H9 (cell line): ENCODE results near the gene TIGD3. TPM values are rescaled to one million over a fixed set of nuclear protein-coding genes. Genes with fewer than 3 reads are reported as not detected.

ENCODE experiments used
- DNase-seq: peaks from one replicate; pipeline ENCODE4 v3.0.0-alpha.2; 2017
- H2AFZ ChIP-seq: one replicate; pipeline ENCODE4 v1.6.1; 2013; ENCODE audit warnings: mild to moderate bottlenecking, low read length, control low read depth, moderate library complexity
- H2AK5ac ChIP-seq: 2 replicates; pipeline ENCODE4 v1.6.1; 2013; ENCODE audit warnings: low read length, control low read depth, mixed read lengths; ENCODE audit not compliant: insufficient read length
- H2BK120ac ChIP-seq: one replicate; pipeline ENCODE4 v1.6.1; 2013; ENCODE audit warnings: low read depth, mild to moderate bottlenecking, low read length, control low read depth, inconsistent platforms; ENCODE audit not compliant: poor library complexity, severe bottlenecking
- H2BK12ac ChIP-seq: 2 replicates; pipeline ENCODE4 v1.6.1; 2013; ENCODE audit warnings: low read length, control low read depth, mixed read lengths, low read depth; ENCODE audit not compliant: insufficient read length
- H2BK15ac ChIP-seq: 2 replicates; pipeline ENCODE4 v1.6.1; 2013; ENCODE audit warnings: low read depth, low read length, control low read depth
- H2BK20ac ChIP-seq: one replicate; pipeline ENCODE4 v1.6.1; 2013; ENCODE audit warnings: low read depth, mild to moderate bottlenecking, low read length, control low read depth, inconsistent platforms; ENCODE audit not compliant: poor library complexity, severe bottlenecking
- H2BK5ac ChIP-seq: 2 replicates; pipeline ENCODE4 v1.6.1; 2013; ENCODE audit warnings: low read length, control low read depth, mixed read lengths; ENCODE audit not compliant: insufficient read length
- H3K14ac ChIP-seq: 2 replicates; pipeline ENCODE4 v1.6.1; 2013; ENCODE audit warnings: low read length, control low read depth; ENCODE audit not compliant: insufficient read depth
- H3K18ac ChIP-seq: 2 replicates; pipeline ENCODE4 v1.6.1; 2013; ENCODE audit warnings: low read depth, mild to moderate bottlenecking, mixed read lengths, low read length, control low read depth; ENCODE audit not compliant: insufficient read length
- H3K23ac ChIP-seq: 2 replicates; pipeline ENCODE4 v1.6.1; 2013; ENCODE audit warnings: low read length, control low read depth, mixed read lengths, low read depth; ENCODE audit not compliant: insufficient read length
- H3K23me2 ChIP-seq: 2 replicates; pipeline ENCODE4 v1.6.1; 2013; ENCODE audit warnings: low read depth, mild to moderate bottlenecking, mixed read lengths, low read length, control low read depth; ENCODE audit not compliant: insufficient read length, poor library complexity, severe bottlenecking
- H3K27ac ChIP-seq: 2 replicates; pipeline ENCODE4 v1.5.1; 2013; ENCODE audit warnings: low read length, control low read depth, mixed read lengths, low read depth; ENCODE audit not compliant: insufficient read length
- H3K27me3 ChIP-seq: 2 replicates; pipeline ENCODE4 v1.6.1; 2013; ENCODE audit warnings: low read length, control low read depth, inconsistent platforms; ENCODE audit not compliant: insufficient read depth
- H3K4ac ChIP-seq: 2 replicates; pipeline ENCODE4 v1.6.1; 2013; ENCODE audit warnings: low read depth, mild to moderate bottlenecking, control low read depth, inconsistent platforms, low read length, moderate library complexity
- H3K4me1 ChIP-seq: 2 replicates; pipeline ENCODE4 v1.6.1; 2013; ENCODE audit warnings: low read length, control low read depth, inconsistent platforms; ENCODE audit not compliant: insufficient read depth
- H3K4me2 ChIP-seq: 2 replicates; pipeline ENCODE4 v1.6.1; 2013; ENCODE audit warnings: low read length, control low read depth, mixed read lengths; ENCODE audit not compliant: insufficient read length, insufficient read depth
- H3K56ac ChIP-seq: 2 replicates; pipeline ENCODE4 v1.6.1; 2013; ENCODE audit warnings: low read depth, mild to moderate bottlenecking, mixed read lengths, low read length, control low read depth; ENCODE audit not compliant: insufficient read length
- H3K79me1 ChIP-seq: 2 replicates; pipeline ENCODE4 v1.6.1; 2013; ENCODE audit warnings: low read depth, mild to moderate bottlenecking, moderate library complexity, low read length, control low read depth, inconsistent platforms; ENCODE audit not compliant: insufficient read depth, poor library complexity, severe bottlenecking
- H3K79me2 ChIP-seq: 2 replicates; pipeline ENCODE4 v1.6.1; 2013; ENCODE audit warnings: low read length, control low read depth, inconsistent platforms; ENCODE audit not compliant: insufficient read depth
- H3K9ac ChIP-seq: 2 replicates; pipeline ENCODE4 v1.6.1; 2013; ENCODE audit warnings: low read length, control low read depth, mixed read lengths; ENCODE audit not compliant: insufficient read length; ENCODE audit errors: extremely low read depth
- H3K9me3 ChIP-seq: one replicate; pipeline ENCODE4 v1.6.1; 2013; ENCODE audit warnings: low read depth, low read length, inconsistent platforms; ENCODE audit not compliant: control insufficient read depth
- H3T11ph ChIP-seq: one replicate; pipeline ENCODE4 v1.6.1; 2013; ENCODE audit warnings: mild to moderate bottlenecking, low read length, control low read depth, inconsistent platforms
- H4K20me1 ChIP-seq: one replicate; pipeline ENCODE4 v1.6.1; 2013; ENCODE audit not compliant: control insufficient read depth, insufficient read length, insufficient read depth
- H4K5ac ChIP-seq: 2 replicates; pipeline ENCODE4 v1.6.1; 2013; ENCODE audit warnings: low read depth, mild to moderate bottlenecking, mixed read lengths, low read length, control low read depth; ENCODE audit not compliant: insufficient read length
- H4K8ac ChIP-seq: replicated peaks from 2 replicates; pipeline ENCODE4 v1.6.1; 2013; ENCODE audit warnings: low read length, control low read depth, mixed read lengths, low read depth; ENCODE audit not compliant: insufficient read length
- H4K91ac ChIP-seq: 2 replicates; pipeline ENCODE4 v1.6.1; 2013; ENCODE audit warnings: low read depth, mild to moderate bottlenecking, moderate library complexity, mixed read lengths, low read length, control low read depth; ENCODE audit not compliant: insufficient read length
- H3K27ac Mint-ChIP-seq, 3 experiments: 2 replicates in 2 of 3; 3 replicates in 1 of 3; pipeline ENCODE4 v1.8.0; 2020 to 2021; ENCODE audit warnings: mixed read lengths in 3 of 3, mild to moderate bottlenecking in 1 of 3, moderate library complexity in 1 of 3
- H3K27me3 Mint-ChIP-seq: 2 replicates; pipeline ENCODE4 v1.8.0; 2021; ENCODE audit warnings: low read depth, mild to moderate bottlenecking, moderate library complexity, mixed read lengths
- H3K36me3 Mint-ChIP-seq, 3 experiments: 2 replicates in 2 of 3; 3 replicates in 1 of 3; pipeline ENCODE4 v1.8.0; 2020 to 2021; ENCODE audit warnings: low read depth in 3 of 3, mixed read lengths in 3 of 3; ENCODE audit not compliant: insufficient read depth in 1 of 3
- H3K4me1 Mint-ChIP-seq, 2 experiments: 2 replicates each; pipeline ENCODE4 v1.8.0; 2020; ENCODE audit warnings: mixed read lengths in 2 of 2
- H3K4me3 Mint-ChIP-seq, 2 experiments: 2 replicates in 1 of 2; 3 replicates in 1 of 2; pipeline ENCODE4 v1.8.0; 2020 to 2021; ENCODE audit warnings: mild to moderate bottlenecking in 2 of 2, mixed read lengths in 2 of 2, moderate library complexity in 1 of 2
- H3K9me3 Mint-ChIP-seq, 2 experiments: 2 replicates in 1 of 2; 3 replicates in 1 of 2; pipeline ENCODE4 v1.8.0; 2020; ENCODE audit warnings: mild to moderate bottlenecking in 2 of 2, mixed read lengths in 2 of 2, moderate library complexity in 1 of 2
- whole genome bisulfite sequencing: extraction: QIAGEN DNeasy Blood & Tissue Kit; methylation state at CpG from one replicate; pipeline ENCODE4 v1.1.7; 2013; ENCODE audit warnings: missing lambda C conversion rate, low lambda C conversion rate, mixed read lengths; ENCODE audit not compliant: insufficient read length; ENCODE audit errors: extremely low coverage; 5-methylcytosine and 5-hydroxymethylcytosine counted together
- total RNA-seq: library from RNA; stranded (reverse); gene quantifications from 2 replicates; pipeline ENCODE4 v1.2.1, GENCODE V29; 2021
- TF ChIP-seq, protein P1 (sequence below): fragments of 200-600 bp; sonication (generic); conservative IDR thresholded peaks from 3 replicates; pipeline ENCODE4 v1.8.0; 2021; ENCODE audit warnings: antibody characterized with exemption, mild to moderate bottlenecking

Gene TIGD3
- total RNA-seq, 1 experiment from 2014 or later = 0.66 TPM

- H3K56ac ChIP-seq = no peak overlapping the region
- no peak overlapping the region for H2BK12ac ChIP-seq
- no peaks in the 10 kb centered on the region for H3K4me1 ChIP-seq
- no peaks in the 10 kb centered on the region for H3K27me3 ChIP-seq
- no peak overlapping the region for H4K91ac ChIP-seq
- no peaks in the 10 kb centered on the region for H3K9me3 ChIP-seq
- no peaks in the 10 kb centered on the region for H3K79me2 ChIP-seq
- no peak overlapping the region for H3K4ac ChIP-seq
- Mint-ChIP-seq H3K27ac (no peak overlapping the region), H3K9me3 (no peaks in the 10 kb centered on the region), H3K4me3 (no peak overlapping the region), H3K4me1 (peaks cover 0 to 5% of the 10 kb centered on the region in 2 experiments; a peak in 1 of 4 replicates), H3K36me3 (no peaks in the 10 kb centered on the region), H3K27me3 (peaks cover 30% of the 10 kb centered on the region)
- WGBS = no CpG with 5 or more reads among the region's 8 CpGs
- DNase-seq = no peak
- no peak overlapping the region for H4K5ac ChIP-seq
- H2BK20ac ChIP-seq = no peak overlapping the region
- no peak overlapping the region for H2BK120ac ChIP-seq
- no peak overlapping the region for H2BK15ac ChIP-seq
- H3K18ac ChIP-seq = no peak overlapping the region
- no peak overlapping the region for H3T11ph ChIP-seq
- no peak overlapping the region for H2AFZ ChIP-seq
- TF ChIP-seq, protein P1, sequence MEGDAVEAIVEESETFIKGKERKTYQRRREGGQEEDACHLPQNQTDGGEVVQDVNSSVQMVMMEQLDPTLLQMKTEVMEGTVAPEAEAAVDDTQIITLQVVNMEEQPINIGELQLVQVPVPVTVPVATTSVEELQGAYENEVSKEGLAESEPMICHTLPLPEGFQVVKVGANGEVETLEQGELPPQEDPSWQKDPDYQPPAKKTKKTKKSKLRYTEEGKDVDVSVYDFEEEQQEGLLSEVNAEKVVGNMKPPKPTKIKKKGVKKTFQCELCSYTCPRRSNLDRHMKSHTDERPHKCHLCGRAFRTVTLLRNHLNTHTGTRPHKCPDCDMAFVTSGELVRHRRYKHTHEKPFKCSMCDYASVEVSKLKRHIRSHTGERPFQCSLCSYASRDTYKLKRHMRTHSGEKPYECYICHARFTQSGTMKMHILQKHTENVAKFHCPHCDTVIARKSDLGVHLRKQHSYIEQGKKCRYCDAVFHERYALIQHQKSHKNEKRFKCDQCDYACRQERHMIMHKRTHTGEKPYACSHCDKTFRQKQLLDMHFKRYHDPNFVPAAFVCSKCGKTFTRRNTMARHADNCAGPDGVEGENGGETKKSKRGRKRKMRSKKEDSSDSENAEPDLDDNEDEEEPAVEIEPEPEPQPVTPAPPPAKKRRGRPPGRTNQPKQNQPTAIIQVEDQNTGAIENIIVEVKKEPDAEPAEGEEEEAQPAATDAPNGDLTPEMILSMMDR = no peak
- no peak overlapping the region for H2AK5ac ChIP-seq
- no peak overlapping the region for H3K27ac ChIP-seq
- H3K79me1 ChIP-seq = no peaks in the 10 kb centered on the region
- H3K23ac ChIP-seq = no peak overlapping the region
- H3K14ac ChIP-seq = no peak overlapping the region; the same call in 1 of the 2 replicates
- no peak overlapping the region for H3K9ac ChIP-seq
- H4K8ac ChIP-seq = no peak overlapping the region
- no peaks in the 10 kb centered on the region for H3K23me2 ChIP-seq
- no peaks in the 10 kb centered on the region for H4K20me1 ChIP-seq
- H2BK5ac ChIP-seq = no peak overlapping the region
- no peak overlapping the region for H3K4me2 ChIP-seq
Observed at GRCh38 chr11:65375012-65375411, 20.5 kb downstream of the TIGD3 start.
